GM12878 (cell line): Measurements from ENCODE around the gene CARF. TPM values are rescaled to one million over a fixed set of nuclear protein-coding genes. Genes with fewer than 3 reads are reported as not detected.

Experiments used
- BACH1 ChIP-seq: fragments of 450-650 bp; IDR thresholded peaks from 2 replicates; pipeline ENCODE4 v1.6.1; 2017; ENCODE audit warnings: mild to moderate bottlenecking, borderline replicate concordance
- BRCA1 ChIP-seq: IDR thresholded peaks from 2 replicates; pipeline ENCODE4 v1.6.1; 2011; ENCODE audit warnings: low read depth, low read length, improper control_type of control experiment
- CHD2 ChIP-seq: IDR thresholded peaks from 2 replicates; pipeline ENCODE4 v1.6.1; 2011; ENCODE audit warnings: low read depth, low read length, improper control_type of control experiment, borderline replicate concordance
- CHD4 ChIP-seq: fragments of 200-600 bp; sonication (generic); IDR thresholded peaks from 2 replicates; pipeline ENCODE4 v1.6.1; 2016; ENCODE audit warnings: mild to moderate bottlenecking
- EED ChIP-seq: sonication (generic); IDR thresholded peaks from 2 replicates; pipeline ENCODE4 v1.6.1; 2016; ENCODE audit warnings: antibody characterized with exemption, low read depth
- GABPA ChIP-seq: IDR thresholded peaks from 2 replicates; pipeline ENCODE4 v1.6.1; 2014; ENCODE audit warnings: antibody characterized with exemption, low read depth, mild to moderate bottlenecking, inconsistent platforms
- HCFC1 ChIP-seq: fragments of 150-350 bp; IDR thresholded peaks from 2 replicates; pipeline ENCODE4 v1.6.1; 2014; ENCODE audit warnings: low read length
- IKZF1 ChIP-seq: fragments of 450-650 bp; conservative IDR thresholded peaks from 2 replicates; pipeline ENCODE4 v1.6.1; 2017; ENCODE audit warnings: antibody characterized with exemption, mild to moderate bottlenecking
- IRF4 ChIP-seq: IDR thresholded peaks from 2 replicates; pipeline ENCODE4 v1.6.1; 2011; ENCODE audit warnings: low read depth, low read length
- MTA3 ChIP-seq: IDR thresholded peaks from 2 replicates; pipeline ENCODE4 v1.6.1; 2012; ENCODE audit warnings: low read length, inconsistent platforms, borderline replicate concordance
- MYB ChIP-seq: fragments of 150-350 bp; IDR thresholded peaks from 2 replicates; pipeline ENCODE4 v1.6.1; 2014; ENCODE audit warnings: mild to moderate bottlenecking, low read depth, low read length, borderline replicate concordance
- NBN ChIP-seq: fragments of 450-650 bp; IDR thresholded peaks from 2 replicates; pipeline ENCODE4 v1.6.1; 2016
- NFYA ChIP-seq: IDR thresholded peaks from 2 replicates; pipeline ENCODE4 v1.6.1; 2011; ENCODE audit warnings: low read depth, mild to moderate bottlenecking, low read length, improper control_type of control experiment, borderline replicate concordance
- NR2C2 ChIP-seq: IDR thresholded peaks from 2 replicates; pipeline ENCODE4 v1.6.1; 2011; ENCODE audit warnings: borderline replicate concordance, low read depth; ENCODE audit not compliant: control insufficient read depth, insufficient read length
- NR2F1 ChIP-seq: fragments of 450-650 bp; conservative IDR thresholded peaks from 2 replicates; pipeline ENCODE4 v1.6.1; 2017; ENCODE audit warnings: mild to moderate bottlenecking
- POLR2A ChIP-seq: IDR thresholded peaks from 2 replicates; pipeline ENCODE4 v1.6.1; 2011; ENCODE audit warnings: low read depth, mild to moderate bottlenecking, low read length
- POLR2AphosphoS2 ChIP-seq: IDR thresholded peaks from 2 replicates; pipeline ENCODE4 v1.6.1; 2011; ENCODE audit warnings: low read depth, mild to moderate bottlenecking, low read length, improper control_type of control experiment, moderate library complexity
- POLR2AphosphoS5 ChIP-seq: IDR thresholded peaks from 2 replicates; pipeline ENCODE4 v1.6.1; 2011; ENCODE audit warnings: mild to moderate bottlenecking, low read length, inconsistent platforms
- RB1 ChIP-seq: fragments of 450-650 bp; formaldehyde crosslinking; IDR thresholded peaks from 2 replicates; pipeline ENCODE4 v1.6.1; 2017; ENCODE audit warnings: mild to moderate bottlenecking, borderline replicate concordance
- RELA ChIP-seq: fragments of 450-650 bp; IDR thresholded peaks from 2 replicates; pipeline ENCODE4 v1.8.0; 2014; ENCODE audit warnings: borderline replicate concordance; ENCODE audit not compliant: partially characterized antibody
- RUNX3 ChIP-seq: IDR thresholded peaks from 2 replicates; pipeline ENCODE4 v1.6.1; 2012; ENCODE audit warnings: low read length, inconsistent platforms
- SMAD5 ChIP-seq: IDR thresholded peaks from 2 replicates; pipeline ENCODE4 v1.6.1; 2016; ENCODE audit warnings: antibody characterized with exemption, low read depth
- SMARCA5 ChIP-seq: fragments of 450-650 bp; IDR thresholded peaks from 2 replicates; pipeline ENCODE4 v1.6.1; 2017; ENCODE audit warnings: mild to moderate bottlenecking
- SREBF1 ChIP-seq: IDR thresholded peaks from 2 replicates; pipeline ENCODE4 v1.6.1; 2012; ENCODE audit warnings: mild to moderate bottlenecking, low read length
- TARDBP ChIP-seq: IDR thresholded peaks from 2 replicates; pipeline ENCODE4 v1.6.1; 2016; ENCODE audit warnings: borderline replicate concordance
- TCF3 ChIP-seq: IDR thresholded peaks from 2 replicates; pipeline ENCODE4 v1.6.1; 2012; ENCODE audit warnings: low read depth, mild to moderate bottlenecking, low read length, borderline replicate concordance; ENCODE audit not compliant: insufficient read depth
- ZNF207 ChIP-seq: fragments of 450-650 bp; IDR thresholded peaks from 2 replicates; pipeline ENCODE4 v1.6.1; 2014; ENCODE audit warnings: antibody characterized with exemption, mild to moderate bottlenecking, borderline replicate concordance
- ZNF217 ChIP-seq: fragments of 450-650 bp; IDR thresholded peaks from 2 replicates; pipeline ENCODE4 v1.6.1; 2017; ENCODE audit warnings: antibody characterized with exemption, mild to moderate bottlenecking
- ZNF384 ChIP-seq: IDR thresholded peaks from 2 replicates; pipeline ENCODE4 v1.6.1; 2012; ENCODE audit warnings: low read depth, mild to moderate bottlenecking, low read length, improper control_type of control experiment, borderline replicate concordance
- polyA plus RNA-seq, 11 experiments: library from polyadenylated mRNA; depleted of rRNA in 4 of 11; unstranded in 6 of 11; stranded (reverse) in 5 of 11; fragments of >200 nt; fragmentation: Nextera tagmentation in 4 of 11; fragmentation: Illumina TruSeq in 1 of 11; extraction: Ambion mirVana in 4 of 11; extraction: Trizol in 1 of 11; gene quantifications; 1 replicate in 1 of 11; 2 replicates in 10 of 11; pipeline versions ENCODE4 v1.2.1 to v1.2.3, GENCODE V29; 2011 to 2016; ENCODE audit warnings: inconsistent platforms in 2 of 11, missing spikeins in 2 of 11, low read depth in 1 of 11
- total RNA-seq, 4 experiments: library from RNA; depleted of rRNA in 3 of 4; stranded (reverse); fragments of >200 nt in 3 of 4; fragmentation: Illumina TruSeq in 1 of 4; extraction: Trizol in 1 of 4; gene quantifications; 2 replicates each; pipeline versions ENCODE4 v1.2.1 to v1.2.3, GENCODE V29; 2013 to 2021
- TF ChIP-seq, protein P1 (sequence below): fragments of 450-650 bp; IDR thresholded peaks from 2 replicates; pipeline ENCODE4 v1.6.1; 2014; ENCODE audit warnings: mild to moderate bottlenecking
- TF ChIP-seq, protein P2 (sequence below): fragments of 150-350 bp; IDR thresholded peaks from 2 replicates; pipeline ENCODE4 v1.6.1; 2014; ENCODE audit warnings: mild to moderate bottlenecking, low read depth, low read length
- TF ChIP-seq, protein P3 (sequence below): IDR thresholded peaks from 2 replicates; pipeline ENCODE4 v1.6.1; 2011; ENCODE audit warnings: borderline replicate concordance, low read depth, mild to moderate bottlenecking, moderate library complexity, mixed read lengths, low read length; ENCODE audit not compliant: insufficient read depth; ENCODE audit errors: extremely low read length

Gene CARF
- total and polyA plus RNA-seq, 10 of the 15 experiments (the other 5 are each of a cell fraction or from before 2014, with no cell fraction given) = 1.8 to 11.5 (median 6.9) TPM

DNA sequence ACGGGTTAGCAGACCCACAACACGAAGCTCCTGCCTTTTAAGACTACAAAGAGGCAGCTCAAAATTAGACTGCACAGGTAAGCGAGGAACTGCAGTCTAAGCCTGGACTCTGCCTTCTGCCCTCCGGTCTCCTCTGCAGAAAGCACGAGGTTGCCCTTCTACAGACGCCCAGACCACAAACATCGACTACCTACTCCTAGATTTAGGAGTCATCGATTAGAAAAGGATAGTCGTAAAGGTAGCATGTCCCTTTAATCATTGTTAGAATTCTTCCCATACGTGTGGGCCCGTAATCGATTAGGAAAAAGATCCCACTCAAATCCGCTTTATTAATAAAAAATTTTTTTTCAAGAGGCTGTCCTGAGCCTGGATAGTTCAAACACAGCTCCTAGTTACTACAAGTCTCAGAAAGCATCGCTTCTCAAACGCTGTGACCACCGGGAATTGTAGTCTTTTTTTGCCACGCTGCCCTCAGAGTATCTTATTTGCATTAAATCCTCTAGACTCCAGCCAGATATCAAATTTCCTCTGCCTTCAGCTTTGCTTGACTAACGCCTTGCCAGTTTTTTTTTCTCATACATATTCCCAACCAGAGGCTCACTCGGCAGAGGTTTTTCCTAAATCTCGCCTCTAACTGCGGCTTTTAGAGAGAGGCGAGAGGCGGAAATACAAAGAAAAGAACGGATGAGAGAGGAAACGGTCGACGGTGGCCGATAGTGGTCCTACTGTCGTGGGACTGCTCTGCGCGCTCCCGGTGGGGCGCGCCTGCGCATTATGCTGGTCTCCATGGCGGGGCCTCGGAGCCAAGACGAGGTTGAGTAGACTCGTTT, at the start of gene CARF, which contains the start of gene WDR12 (continued):
- TF ChIP-seq, protein P1, sequence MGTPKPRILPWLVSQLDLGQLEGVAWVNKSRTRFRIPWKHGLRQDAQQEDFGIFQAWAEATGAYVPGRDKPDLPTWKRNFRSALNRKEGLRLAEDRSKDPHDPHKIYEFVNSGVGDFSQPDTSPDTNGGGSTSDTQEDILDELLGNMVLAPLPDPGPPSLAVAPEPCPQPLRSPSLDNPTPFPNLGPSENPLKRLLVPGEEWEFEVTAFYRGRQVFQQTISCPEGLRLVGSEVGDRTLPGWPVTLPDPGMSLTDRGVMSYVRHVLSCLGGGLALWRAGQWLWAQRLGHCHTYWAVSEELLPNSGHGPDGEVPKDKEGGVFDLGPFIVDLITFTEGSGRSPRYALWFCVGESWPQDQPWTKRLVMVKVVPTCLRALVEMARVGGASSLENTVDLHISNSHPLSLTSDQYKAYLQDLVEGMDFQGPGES = no peak
- peak; percentile 80 for TF ChIP-seq HCFC1
- no peak for TF ChIP-seq BACH1
- TF ChIP-seq POLR2AphosphoS2 = peak; percentile 83
- peak; percentile 80; the same call in 1 of the 2 replicates for TF ChIP-seq ZNF207
- no peak for TF ChIP-seq SREBF1
- no peak for TF ChIP-seq ZNF384
- peak; percentile 80 for TF ChIP-seq POLR2A
- no peak for TF ChIP-seq NFYA
- TF ChIP-seq IRF4 = peak; percentile 52; the same call in 1 of the 2 replicates
- TF ChIP-seq, protein P2, sequence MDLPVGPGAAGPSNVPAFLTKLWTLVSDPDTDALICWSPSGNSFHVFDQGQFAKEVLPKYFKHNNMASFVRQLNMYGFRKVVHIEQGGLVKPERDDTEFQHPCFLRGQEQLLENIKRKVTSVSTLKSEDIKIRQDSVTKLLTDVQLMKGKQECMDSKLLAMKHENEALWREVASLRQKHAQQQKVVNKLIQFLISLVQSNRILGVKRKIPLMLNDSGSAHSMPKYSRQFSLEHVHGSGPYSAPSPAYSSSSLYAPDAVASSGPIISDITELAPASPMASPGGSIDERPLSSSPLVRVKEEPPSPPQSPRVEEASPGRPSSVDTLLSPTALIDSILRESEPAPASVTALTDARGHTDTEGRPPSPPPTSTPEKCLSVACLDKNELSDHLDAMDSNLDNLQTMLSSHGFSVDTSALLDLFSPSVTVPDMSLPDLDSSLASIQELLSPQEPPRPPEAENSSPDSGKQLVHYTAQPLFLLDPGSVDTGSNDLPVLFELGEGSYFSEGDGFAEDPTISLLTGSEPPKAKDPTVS = no peak
- TF ChIP-seq NR2C2 = peak; percentile 88
- peak; percentile 81 for TF ChIP-seq RUNX3
- TF ChIP-seq GABPA = peak; percentile 86
- TF ChIP-seq MTA3 = no peak
- TF ChIP-seq RB1 = peak; percentile 49; the same call in 1 of the 2 replicates
- 0 out of 2 replicates have a peak, but pooled peaks have one; percentile 33 for TF ChIP-seq SMARCA5
- TF ChIP-seq BRCA1 = no peak
- TF ChIP-seq NBN = peak; percentile 36; the same call in 1 of the 2 replicates
- peak; percentile 81 for TF ChIP-seq POLR2AphosphoS5
- peak; percentile 84 for TF ChIP-seq IKZF1
- no peak for TF ChIP-seq MYB
- no peak for TF ChIP-seq TCF3
- TF ChIP-seq CHD2 = peak; percentile 81
- TF ChIP-seq CHD4 = no peak
- TF ChIP-seq TARDBP = no peak
- peak; percentile 3; the same call in 1 of the 2 replicates for TF ChIP-seq SMAD5
- peak; percentile 47 for TF ChIP-seq RELA
- no peak for TF ChIP-seq EED
- no peak for TF ChIP-seq NR2F1
- TF ChIP-seq, protein P3, sequence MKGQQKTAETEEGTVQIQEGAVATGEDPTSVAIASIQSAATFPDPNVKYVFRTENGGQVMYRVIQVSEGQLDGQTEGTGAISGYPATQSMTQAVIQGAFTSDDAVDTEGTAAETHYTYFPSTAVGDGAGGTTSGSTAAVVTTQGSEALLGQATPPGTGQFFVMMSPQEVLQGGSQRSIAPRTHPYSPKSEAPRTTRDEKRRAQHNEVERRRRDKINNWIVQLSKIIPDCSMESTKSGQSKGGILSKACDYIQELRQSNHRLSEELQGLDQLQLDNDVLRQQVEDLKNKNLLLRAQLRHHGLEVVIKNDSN = peak; percentile 12
- TF ChIP-seq ZNF217 = no peak
